CD14-positive monocyte (primary cell): ENCODE measurements around the gene SCPEP1. TPM values are rescaled to one million over a fixed set of nuclear protein-coding genes. Genes with fewer than 3 reads are reported as not detected.

Source experiments
- DNase-seq, 3 donors: peaks; one replicate each; pipeline ENCODE4 v3.0.0-alpha.2; 2011 to 2022
- H2AFZ ChIP-seq: 2 replicates; pipeline ENCODE4 v1.6.0; 2012; ENCODE audit warnings: mild to moderate bottlenecking, low read depth, low read length, inconsistent platforms; ENCODE audit not compliant: insufficient read depth, poor library complexity, severe bottlenecking
- H3K27ac ChIP-seq, 2 donors: 1 replicate in 1 of 2; 2 replicates in 1 of 2; pipeline ENCODE4 v1.5.1; 2012 to 2013; ENCODE audit warnings: low read length in 2 of 2, control low read depth in 1 of 2, inconsistent platforms in 1 of 2, low read depth in 1 of 2, mild to moderate bottlenecking in 1 of 2
- H3K27me3 ChIP-seq, 2 donors: one replicate each; pipeline versions ENCODE4 v1.6.0 to v1.6.1; 2011 to 2013; ENCODE audit warnings: low read length in 2 of 2; ENCODE audit not compliant: control insufficient read depth in 2 of 2, insufficient read depth in 2 of 2
- H3K36me3 ChIP-seq, 2 donors: replicated peaks in 1 of 2; 1 replicate in 1 of 2; 2 replicates in 1 of 2; pipeline versions ENCODE4 v1.5.1 to v1.6.1; 2012 to 2013; ENCODE audit warnings: low read length in 2 of 2, control low read depth in 1 of 2, inconsistent platforms in 1 of 2, mild to moderate bottlenecking in 1 of 2; ENCODE audit not compliant: insufficient read depth in 2 of 2, control insufficient read depth in 1 of 2
- H3K4me1 ChIP-seq, 2 donors: 1 replicate in 1 of 2; 2 replicates in 1 of 2; pipeline versions ENCODE4 v1.5.1 to v1.6.1; 2012 to 2013; ENCODE audit warnings: low read length in 2 of 2, control low read depth in 1 of 2, inconsistent platforms in 1 of 2, mild to moderate bottlenecking in 1 of 2, moderate library complexity in 1 of 2; ENCODE audit not compliant: insufficient read depth in 2 of 2, control insufficient read depth in 1 of 2
- H3K4me2 ChIP-seq: replicated peaks from 2 replicates; pipeline ENCODE3; 2012; ENCODE audit warnings: low read length, moderate library complexity, mild to moderate bottlenecking; ENCODE audit not compliant: poor library complexity, severe bottlenecking; ENCODE audit errors: extremely low read depth
- H3K4me3 ChIP-seq, 3 experiments: fragments of 200-600 bp in 1 of 3; sonication (generic) in 1 of 3; replicated peaks in 1 of 3; 1 replicate in 2 of 3; 2 replicates in 1 of 3; pipeline ENCODE4 v1.5.1; 2011 to 2013; ENCODE audit warnings: low read length in 3 of 3, mild to moderate bottlenecking in 3 of 3, control low read depth in 2 of 3, low read depth in 2 of 3, inconsistent platforms in 1 of 3, moderate library complexity in 1 of 3
- H3K79me2 ChIP-seq: 2 replicates; pipeline ENCODE4 v1.6.0; 2012; ENCODE audit warnings: mild to moderate bottlenecking, control low read depth, inconsistent platforms, low read length, moderate library complexity; ENCODE audit not compliant: insufficient read depth
- H3K9ac ChIP-seq: 2 replicates; pipeline ENCODE4 v1.6.0; 2017; ENCODE audit warnings: low read length, mild to moderate bottlenecking; ENCODE audit not compliant: insufficient read depth, poor library complexity, severe bottlenecking
- H3K9me3 ChIP-seq, 2 donors: replicated peaks in 1 of 2; 1 replicate in 1 of 2; 2 replicates in 1 of 2; pipeline versions ENCODE4 v1.5.1 to v1.6.1; 2012 to 2013; ENCODE audit warnings: low read length in 2 of 2, control low read depth in 1 of 2; ENCODE audit not compliant: control insufficient read depth in 1 of 2, insufficient read depth in 1 of 2
- H4K20me1 ChIP-seq: 2 replicates; pipeline ENCODE4 v1.6.0; 2012; ENCODE audit warnings: mild to moderate bottlenecking, low read length, control low read depth, moderate library complexity; ENCODE audit not compliant: insufficient read depth
- H3K27ac Mint-ChIP-seq, 7 donors: one replicate each; pipeline ENCODE4 v1.8.0; 2020; ENCODE audit warnings: mild to moderate bottlenecking in 7 of 7, mixed read lengths in 7 of 7, moderate library complexity in 6 of 7, inconsistent platforms in 2 of 7
- H3K27me3 Mint-ChIP-seq, 3 donors: one replicate each; pipeline ENCODE4 v1.8.0; 2021 to 2022; ENCODE audit warnings: low read depth in 3 of 3, mild to moderate bottlenecking in 3 of 3, mixed read lengths in 3 of 3, moderate library complexity in 3 of 3, inconsistent platforms in 1 of 3
- H3K36me3 Mint-ChIP-seq, 2 donors: one replicate each; pipeline ENCODE4 v1.8.0; 2020; ENCODE audit warnings: mixed read lengths in 2 of 2, inconsistent platforms in 1 of 2, mild to moderate bottlenecking in 1 of 2
- H3K4me1 Mint-ChIP-seq: one replicate; pipeline ENCODE4 v1.8.0; 2020; ENCODE audit warnings: mild to moderate bottlenecking, mixed read lengths
- H3K4me3 Mint-ChIP-seq, 2 donors: one replicate each; pipeline ENCODE4 v1.8.0; 2020; ENCODE audit warnings: mild to moderate bottlenecking in 2 of 2, mixed read lengths in 2 of 2, moderate library complexity in 1 of 2
- H3K9me3 Mint-ChIP-seq, 7 donors: one replicate each; pipeline ENCODE4 v1.8.0; 2020 to 2022; ENCODE audit warnings: mixed read lengths in 7 of 7, mild to moderate bottlenecking in 6 of 7, moderate library complexity in 6 of 7, inconsistent platforms in 2 of 7
- CTCF ChIP-seq: fragments of 200-600 bp; IDR thresholded peaks from one replicate; pipeline ENCODE4 v1.8.0; 2022; ENCODE audit warnings: antibody characterized with exemption, mild to moderate bottlenecking
- WGBS: methylation state at CpG from one replicate; pipeline ENCODE4 v1.1.5; 2013; ENCODE audit warnings: missing lambda C conversion rate; ENCODE audit not compliant: insufficient coverage; 5-methylcytosine and 5-hydroxymethylcytosine counted together
- intact Hi-C, 2 donors: fragments of 100-400 bp; cut with micrococcal nuclease; formaldehyde crosslinking; loops; one replicate each; pipeline versions ENCODE4 v1.15.0 to v1.15.1; 2023
- polyA plus RNA-seq, 3 donors: library from polyadenylated mRNA; depleted of rRNA in 1 of 3; unstranded in 2 of 3; stranded (reverse) in 1 of 3; fragments of 300-500 nt in 2 of 3; fragments of >200 nt in 1 of 3; fragmentation: Illumina TruSeq in 2 of 3; gene quantifications; 1 replicate in 2 of 3; 2 replicates in 1 of 3; pipeline ENCODE4 v1.2.3, GENCODE V29; 2012 to 2021

Gene SCPEP1
- polyA plus RNA-seq, 3 donors, result 373 to 451 (median 426) TPM

- no peak overlapping the region for H3K27ac ChIP-seq
- H3K27me3 Mint-ChIP-seq, result peaks cover 27 to 50% (median 36%) of the 10 kb centered on the region in 3 donors
- H3K36me3 Mint-ChIP-seq, result no peaks in the 10 kb centered on the region
- no peak for TF ChIP-seq CTCF
- H3K4me3 Mint-ChIP-seq, result peak overlapping the region in 1 of 2 donors; percentile 7
- H3K9ac ChIP-seq, result no peak overlapping the region
- no peaks in the 10 kb centered on the region for H4K20me1 ChIP-seq
- intact Hi-C loops, result no loop called here
- no peaks in the 10 kb centered on the region for H3K79me2 ChIP-seq
- no peak overlapping the region for H3K27ac Mint-ChIP-seq
- no peaks in the 10 kb centered on the region for H3K9me3 ChIP-seq
- no peaks in the 10 kb centered on the region for H3K36me3 ChIP-seq
- H2AFZ ChIP-seq, result no peak overlapping the region
- peaks cover 6 to 14% of the 10 kb centered on the region in 2 donors for H3K27me3 ChIP-seq
- peaks cover 2% of the 10 kb centered on the region for H3K4me1 Mint-ChIP-seq
- H3K4me2 ChIP-seq, result no peak overlapping the region
- H3K4me3 ChIP-seq, result no peak overlapping the region
- no peak for DNase-seq
- no CpG with 5 or more reads among the region's 1 CpG for WGBS
- H3K4me1 ChIP-seq, result no peaks in the 10 kb centered on the region
- H3K9me3 Mint-ChIP-seq, result peaks cover 0 to 2% (median 0%) of the 10 kb centered on the region in 7 donors
Observed at GRCh38 chr17:57037411-57037810, 59.5 kb downstream of the SCPEP1 start.

GRCh38 chr17:57038486-57038885, 60.6 kb downstream of the SCPEP1 start:
- Histone ChIP-seq H3K4me2 (no peak overlapping the region), H3K27ac (no peak overlapping the region), H2AFZ (no peak overlapping the region), H3K9ac (no peak overlapping the region), H4K20me1 (no peaks in the 10 kb centered on the region), H3K4me1 (no peaks in the 10 kb centered on the region), H3K4me3 (no peak overlapping the region), H3K36me3 (no peaks in the 10 kb centered on the region), H3K9me3 (no peaks in the 10 kb centered on the region), H3K27me3 (peaks cover 12 to 22% of the 10 kb centered on the region in 2 donors), H3K79me2 (no peaks in the 10 kb centered on the region)
- H3K36me3 Mint-ChIP-seq, result no peaks in the 10 kb centered on the region
- intact Hi-C loops, result no loop called here
- no peak for DNase-seq
- WGBS, result no CpG with 5 or more reads among the region's 3 CpGs
- H3K4me1 Mint-ChIP-seq, result peaks cover 2% of the 10 kb centered on the region
- peaks cover 30 to 59% (median 44%) of the 10 kb centered on the region in 3 donors for H3K27me3 Mint-ChIP-seq
- H3K9me3 Mint-ChIP-seq, result peaks cover 0 to 4% (median 2%) of the 10 kb centered on the region in 7 donors
- no peak for TF ChIP-seq CTCF
- H3K27ac Mint-ChIP-seq, result no peak overlapping the region
- H3K4me3 Mint-ChIP-seq, result peak overlapping the region in 1 of 2 donors; percentile 47
